ENCODE results near the gene SRCAP.
"Not testable (repeated sequence)": the region's sequence is repeated elsewhere in the genome, so short reads cannot be mapped to it uniquely, and the experiment has no call there.

SRCAP gene

DNA sequence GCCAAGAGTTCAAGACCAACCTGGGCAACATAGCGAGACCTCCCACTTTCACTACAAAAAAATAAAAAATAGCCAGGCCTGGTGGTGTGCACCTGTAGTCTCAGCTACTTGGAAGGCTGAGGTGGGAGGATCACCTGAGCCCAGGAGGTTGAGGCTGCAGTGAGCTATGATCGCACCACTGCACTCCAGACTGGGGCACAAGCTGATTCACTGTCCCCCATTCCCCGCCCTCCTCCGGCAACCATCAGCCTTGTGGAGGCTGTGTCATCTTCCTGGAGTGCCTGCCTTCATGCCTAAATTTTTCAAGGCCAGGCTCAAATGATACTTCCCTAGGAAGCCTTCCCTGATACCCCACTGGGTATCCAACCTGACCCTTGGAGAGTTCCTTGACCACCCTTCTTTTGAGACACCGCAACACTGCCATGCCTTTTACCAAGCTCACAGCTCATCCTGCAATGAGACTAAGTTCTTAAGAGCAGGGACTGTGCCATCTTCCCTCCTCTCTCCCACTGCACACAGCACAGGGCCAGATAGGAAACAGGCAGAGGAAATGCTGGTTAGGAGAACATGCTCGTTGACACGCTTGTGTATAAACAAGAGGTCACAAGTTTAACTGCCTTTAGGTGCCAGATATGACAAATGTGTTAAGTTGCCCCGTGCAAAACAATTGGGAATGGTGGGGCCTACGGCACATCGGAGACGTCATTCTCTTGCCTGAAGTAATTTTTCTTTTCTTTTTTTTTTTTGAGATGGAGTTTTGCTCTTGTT, 3.9 kb upstream of the SRCAP start:
- no peaks in the 10 kb centered on the region for H3K36me3 ChIP-seq (ENCODE audit: control insufficient read depth, insufficient read depth, low read length)
- H3K4me1 ChIP-seq (ENCODE audit: control insufficient read depth, low read depth, low read length), result peaks cover 2% of the 10 kb centered on the region
- no peak overlapping the region for H3K9ac ChIP-seq (ENCODE audit: low read length)
- no peak overlapping the region for H3K4me2 ChIP-seq (ENCODE audit: low read length)
- H4K5ac ChIP-seq (ENCODE audit: low read length), result no peak overlapping the region
- H3K79me1 ChIP-seq (ENCODE audit: low read length), result peaks cover under 1% of the 10 kb centered on the region
- H4K8ac ChIP-seq (ENCODE audit: low read depth, low read length), result no peak overlapping the region
- DNase-seq, result no peak
- H3K56ac ChIP-seq (ENCODE audit: low read length), result no peak overlapping the region
- no peak overlapping the region for H2BK5ac ChIP-seq (ENCODE audit: low read length)
- no peak overlapping the region for H2AK5ac ChIP-seq (ENCODE audit: low read length)
- H3K27ac ChIP-seq (ENCODE audit: low read depth, low read length), result no peak overlapping the region
- H3K4ac ChIP-seq (ENCODE audit: low read depth, low read length), result no peak overlapping the region
- no peak overlapping the region for H3K4me3 ChIP-seq (ENCODE audit: low read length)
- peaks cover 9% of the 10 kb centered on the region for H3K79me2 ChIP-seq (ENCODE audit: control insufficient read depth, insufficient read depth, low read length)
- no peak overlapping the region for H3K23ac ChIP-seq (ENCODE audit: low read length)
- no peak overlapping the region for H2BK120ac ChIP-seq (ENCODE audit: low read depth, low read length)
- no CpG with 5 or more reads among the region's 11 CpGs for WGBS (ENCODE audit: extremely low coverage, insufficient coverage, low lambda C conversion rate)
- peaks cover 10% of the 10 kb centered on the region for H3K27me3 ChIP-seq (ENCODE audit: insufficient read depth, low read length, poor library complexity)
- H3K18ac ChIP-seq (ENCODE audit: low read length), result no peak overlapping the region
- no peak overlapping the region for H2BK15ac ChIP-seq (replicated peaks; ENCODE audit: low read depth)

- H2BK120ac ChIP-seq (ENCODE audit: low read depth, low read length); H3K4me1 ChIP-seq (ENCODE audit: control insufficient read depth, low read depth, low read length); H3K79me1 ChIP-seq (ENCODE audit: low read length); H3K27ac ChIP-seq (ENCODE audit: low read depth, low read length); H3K18ac ChIP-seq (ENCODE audit: low read length); H3K23ac ChIP-seq (ENCODE audit: low read length); H2BK15ac ChIP-seq (replicated peaks; ENCODE audit: low read depth); H3K4me3 ChIP-seq (ENCODE audit: low read length); H3K4ac ChIP-seq (ENCODE audit: low read depth, low read length); H4K8ac ChIP-seq (ENCODE audit: low read depth, low read length); H3K56ac ChIP-seq (ENCODE audit: low read length); H4K5ac ChIP-seq (ENCODE audit: low read length); H2AK5ac ChIP-seq (ENCODE audit: low read length); H3K27me3 ChIP-seq (ENCODE audit: insufficient read depth, low read length, poor library complexity); H3K4me2 ChIP-seq (ENCODE audit: low read length); H3K36me3 ChIP-seq (ENCODE audit: control insufficient read depth, insufficient read depth, low read length); H2BK5ac ChIP-seq (ENCODE audit: low read length); DNase-seq; H3K9ac ChIP-seq (ENCODE audit: low read length): not testable (repeated sequence)
- no CpG with 5 or more reads among the region's 3 CpGs for WGBS (ENCODE audit: extremely low coverage, insufficient coverage, low lambda C conversion rate)
- peaks cover 21% of the 10 kb centered on the region for H3K79me2 ChIP-seq (ENCODE audit: control insufficient read depth, insufficient read depth, low read length)
Observed at GRCh38 chr16:30696646-30697045, 2.3 kb upstream of the SRCAP start.

GRCh38 chr16:30697264-30698138, 1.5 kb upstream of the SRCAP start:
- no peak overlapping the region for H3K23ac ChIP-seq (ENCODE audit: low read length)
- H3K27ac ChIP-seq (ENCODE audit: low read depth, low read length), result no peak overlapping the region
- WGBS (ENCODE audit: extremely low coverage, insufficient coverage, low lambda C conversion rate), result no CpG with 5 or more reads among the region's 26 CpGs
- no peak overlapping the region for H2BK120ac ChIP-seq (ENCODE audit: low read depth, low read length)
- H3K79me2 ChIP-seq (ENCODE audit: control insufficient read depth, insufficient read depth, low read length), result peaks cover 21% of the 10 kb centered on the region
- H2AK5ac ChIP-seq (ENCODE audit: low read length), result no peak overlapping the region
- H2BK5ac ChIP-seq (ENCODE audit: low read length), result no peak overlapping the region
- H3K4ac ChIP-seq (ENCODE audit: low read depth, low read length), result no peak overlapping the region
- DNase-seq, result no peak
- no peak overlapping the region for H3K4me3 ChIP-seq (ENCODE audit: low read length)
- peaks cover 4% of the 10 kb centered on the region for H3K27me3 ChIP-seq (ENCODE audit: insufficient read depth, low read length, poor library complexity)
- peak overlapping the region; percentile 77 for H3K9ac ChIP-seq (ENCODE audit: low read length)
- H3K79me1 ChIP-seq (ENCODE audit: low read length), result peaks cover 8% of the 10 kb centered on the region
- peaks cover 3% of the 10 kb centered on the region for H3K4me1 ChIP-seq (ENCODE audit: control insufficient read depth, low read depth, low read length)
- H3K18ac ChIP-seq (ENCODE audit: low read length), result no peak overlapping the region
- H2BK15ac ChIP-seq (replicated peaks; ENCODE audit: low read depth), result no peak overlapping the region
- H4K8ac ChIP-seq (ENCODE audit: low read depth, low read length), result no peak overlapping the region
- no peak overlapping the region for H4K5ac ChIP-seq (ENCODE audit: low read length)
- peak overlapping the region; percentile 55 for H3K4me2 ChIP-seq (ENCODE audit: low read length)
- H3K36me3 ChIP-seq (ENCODE audit: control insufficient read depth, insufficient read depth, low read length), result peaks cover 2% of the 10 kb centered on the region
- peak overlapping the region; percentile 75 for H3K56ac ChIP-seq (ENCODE audit: low read length)

GRCh38 chr16:30698139-30698815, 694 bp upstream of the SRCAP start:
- Histone ChIP-seq H3K79me1 (ENCODE audit: low read length) (peaks cover 8% of the 10 kb centered on the region), H2AK5ac (ENCODE audit: low read length) (no peak overlapping the region), H2BK120ac (ENCODE audit: low read depth, low read length) (no peak overlapping the region), H3K4me3 (ENCODE audit: low read length) (peak overlapping the region; percentile 89), H3K36me3 (ENCODE audit: control insufficient read depth, insufficient read depth, low read length) (peaks cover 2% of the 10 kb centered on the region), H2BK15ac (replicated peaks; ENCODE audit: low read depth) (no peak overlapping the region), H3K27ac (ENCODE audit: low read depth, low read length) (peak overlapping the region; percentile 98), H3K4me1 (ENCODE audit: control insufficient read depth, low read depth, low read length) (peaks cover 3% of the 10 kb centered on the region), H3K4me2 (ENCODE audit: low read length) (peak overlapping the region; percentile 54), H3K27me3 (ENCODE audit: insufficient read depth, low read length, poor library complexity) (peaks cover 4% of the 10 kb centered on the region), H4K5ac (ENCODE audit: low read length) (no peak overlapping the region), H3K56ac (ENCODE audit: low read length) (peak overlapping the region; percentile 99), H4K8ac (ENCODE audit: low read depth, low read length) (peak overlapping the region; percentile 3), H3K18ac (ENCODE audit: low read length) (peak overlapping the region; percentile 62), H2BK5ac (ENCODE audit: low read length) (peak overlapping the region; percentile 97), H3K4ac (ENCODE audit: low read depth, low read length) (peak overlapping the region; percentile 89), H3K79me2 (ENCODE audit: control insufficient read depth, insufficient read depth, low read length) (peaks cover 21% of the 10 kb centered on the region), H3K23ac (ENCODE audit: low read length) (peak overlapping the region; percentile 99), H3K9ac (ENCODE audit: low read length) (peak overlapping the region; percentile 100)
- no CpG with 5 or more reads among the region's 76 CpGs for WGBS (ENCODE audit: extremely low coverage, insufficient coverage, low lambda C conversion rate)
- DNase-seq, result peak; percentile 98

- Histone ChIP-seq H3K79me2 (ENCODE audit: control insufficient read depth, insufficient read depth, low read length) (peaks cover 21% of the 10 kb centered on the region), H3K4me1 (ENCODE audit: control insufficient read depth, low read depth, low read length) (peaks cover 3% of the 10 kb centered on the region), H3K27me3 (ENCODE audit: insufficient read depth, low read length, poor library complexity) (no peaks in the 10 kb centered on the region), H3K4me2 (ENCODE audit: low read length) (peak overlapping the region; percentile 93), H3K36me3 (ENCODE audit: control insufficient read depth, insufficient read depth, low read length) (peaks cover 5% of the 10 kb centered on the region), H3K27ac (ENCODE audit: low read depth, low read length) (peak overlapping the region; percentile 65), H2BK120ac (ENCODE audit: low read depth, low read length) (no peak overlapping the region), H3K9ac (ENCODE audit: low read length) (peak overlapping the region; percentile 55), H3K23ac (ENCODE audit: low read length) (no peak overlapping the region), H3K4ac (ENCODE audit: low read depth, low read length) (peak overlapping the region; percentile 71), H4K5ac (ENCODE audit: low read length) (no peak overlapping the region), H3K4me3 (ENCODE audit: low read length) (peak overlapping the region; percentile 18), H3K79me1 (ENCODE audit: low read length) (peaks cover 8% of the 10 kb centered on the region), H3K18ac (ENCODE audit: low read length) (no peak overlapping the region), H2AK5ac (ENCODE audit: low read length) (no peak overlapping the region), H4K8ac (ENCODE audit: low read depth, low read length) (no peak overlapping the region), H3K56ac (ENCODE audit: low read length) (peak overlapping the region; percentile 76), H2BK5ac (ENCODE audit: low read length) (no peak overlapping the region), H2BK15ac (replicated peaks; ENCODE audit: low read depth) (no peak overlapping the region)
- WGBS (ENCODE audit: extremely low coverage, insufficient coverage, low lambda C conversion rate), result no CpG with 5 or more reads among the region's 8 CpGs
- peak; percentile 12 for DNase-seq
Observed at GRCh38 chr16:30699615-30700099, 686 bp downstream of the SRCAP start.

Measured in mesendoderm (in vitro differentiated cells).